ENCODE results near the gene ZNF524. TPM values are rescaled to one million over a fixed set of nuclear protein-coding genes. Genes with fewer than 3 reads are reported as not detected.

The ZNF524 gene
- total and polyA plus RNA-seq, 9 of the 15 experiments (the other 6 are each of a cell fraction or from before 2014, with no cell fraction given) = 0.08 to 15.6 (median 2.9) TPM

GRCh38 chr19:55553217-55554182 lies 46.6 kb upstream of the ZNF524 start:
- in situ Hi-C loops (cut with MboI) (no loop called here), intact Hi-C loops (cut with micrococcal nuclease) (no loop called here)
- Histone ChIP-seq H3K4me3 (no peak overlapping the region), H3K27ac (ENCODE audit: extremely low read depth, low read depth, low read length) (no peak overlapping the region), H3K4me1 (replicated peaks in 1 of 2; ENCODE audit: control insufficient read depth in 2 of 2, insufficient read depth in 2 of 2, low read length in 2 of 2) (peaks cover 5 to 9% of the 10 kb centered on the region in 2 experiments; a peak in 4 of 5 replicates), H2AFZ (ENCODE audit: low read depth, low read length) (0 out of 2 replicates have a peak overlapping the region, but pooled peaks have one; percentile 5), H3K27me3 (ENCODE audit: control insufficient read depth in 2 of 2, insufficient read depth in 2 of 2, low read length in 2 of 2) (peaks cover 3 to 11% of the 10 kb centered on the region in 2 experiments; a peak in 3 of 5 replicates), H4K20me1 (replicated peaks; ENCODE audit: control insufficient read depth, insufficient read depth, low read length) (no peaks in the 10 kb centered on the region), H3K4me2 (ENCODE audit: insufficient read depth, low read length) (no peak overlapping the region), H3K9me3 (replicated peaks; ENCODE audit: control insufficient read depth, insufficient read depth, low read depth, low read length) (no peaks in the 10 kb centered on the region), H3K36me3 (ENCODE audit: control insufficient read depth, insufficient read depth, low read length) (no peaks in the 10 kb centered on the region), H3K9me1 (ENCODE audit: control insufficient read depth, insufficient read depth, low read length) (no peaks in the 10 kb centered on the region), H3K79me2 (ENCODE audit: control insufficient read depth, insufficient read depth, low read length) (no peaks in the 10 kb centered on the region), H3K9ac (ENCODE audit: insufficient read depth in 1 of 2, low read depth in 2 of 2, low read length in 2 of 2) (no peak overlapping the region; a peak in 1 of 4 replicates)
- ChIA-PET POLR2A (interaction anchor here (0.7 to 1.0 kb wide), 2 partner anchors 22 to 1777 kb away, joined by 3 read pairs; no protein-coding TSS in a partner anchor), CTCF (ENCODE audit: low intra/inter-chr PET ratio) (no interaction called here)
- 5% methylated on average over 13 of the region's 13 CpGs for WGBS (ENCODE audit: insufficient coverage, low coverage, missing lambda C conversion rate)
- peak in 1 of 4 experiments; percentile 21 for DNase-seq (ENCODE audit: extremely low read depth in 1 of 4, low spot score in 3 of 4)
- ATAC-seq = no peak
- BruUV-seq (replicated peaks) = no TSS peak
- no peak for FAIRE-seq
- TF ChIP-seq U2AF2 (optimal IDR thresholded peaks at IDR 0.05; ENCODE audit: low read depth, low read length) (no peak), ZNF512 (tag; IDR thresholded peaks at IDR 0.05) (peak; percentile 90)
